HEK293T (cell line): ENCODE data around the gene APOLD1.

ENCODE experiments used
- FOXM1 ChIP-seq: fragments of 450-650 bp; IDR thresholded peaks from 2 replicates; pipeline ENCODE4 v1.6.1; 2017; ENCODE audit warnings: mild to moderate bottlenecking, borderline replicate concordance
- SUZ12 ChIP-seq: fragments of 450-650 bp; IDR thresholded peaks from 2 replicates; pipeline ENCODE4 v1.6.1; 2016; ENCODE audit warnings: mild to moderate bottlenecking

DNA sequence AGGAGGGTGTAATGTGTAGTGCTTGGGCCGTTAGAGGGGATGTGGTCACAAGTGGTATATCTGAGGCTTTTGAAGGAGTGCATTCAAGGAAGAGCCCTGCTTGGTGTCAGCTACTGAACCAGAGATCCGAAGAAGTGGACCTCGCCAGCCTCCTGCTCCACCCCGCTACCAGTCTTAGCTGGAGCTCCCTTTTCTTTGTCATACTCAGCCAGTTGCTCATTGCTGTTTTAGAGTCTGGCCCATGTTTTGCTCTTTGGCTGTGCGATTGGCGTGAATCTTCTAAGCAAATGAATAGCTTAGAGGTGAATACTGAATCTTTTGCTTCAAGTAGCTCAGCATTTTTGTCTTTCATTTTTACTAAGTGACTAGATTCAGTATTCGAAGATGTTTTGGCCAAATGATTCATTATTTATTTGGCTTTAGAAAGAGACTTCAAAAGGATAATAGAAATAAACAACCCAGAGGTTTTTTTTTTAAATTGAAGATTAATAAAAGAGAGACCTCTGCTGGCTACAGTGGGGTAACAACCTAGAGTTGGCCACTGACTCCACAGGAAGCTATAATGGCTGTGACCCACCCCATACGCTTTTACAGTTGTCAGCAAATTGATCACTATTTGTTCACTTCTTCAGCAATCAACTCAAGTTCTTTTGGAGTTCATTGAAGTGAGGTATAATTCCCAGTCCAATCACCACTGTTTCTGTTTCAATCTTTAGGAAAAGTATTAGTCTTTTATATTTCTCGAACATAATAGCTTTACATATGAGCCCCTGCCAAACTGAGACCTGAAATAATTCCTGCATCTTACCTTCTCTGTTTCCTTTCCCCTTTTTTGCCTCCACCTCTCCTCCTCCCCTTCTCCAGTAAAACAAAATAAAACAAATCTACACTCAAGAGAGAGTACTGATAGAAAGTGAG is 48.4 kb upstream of the APOLD1 start:
- no peak for TF ChIP-seq FOXM1
- no peak for TF ChIP-seq SUZ12
